ENCODE measurements around the gene TPGS1.

Gene TPGS1

DNA sequence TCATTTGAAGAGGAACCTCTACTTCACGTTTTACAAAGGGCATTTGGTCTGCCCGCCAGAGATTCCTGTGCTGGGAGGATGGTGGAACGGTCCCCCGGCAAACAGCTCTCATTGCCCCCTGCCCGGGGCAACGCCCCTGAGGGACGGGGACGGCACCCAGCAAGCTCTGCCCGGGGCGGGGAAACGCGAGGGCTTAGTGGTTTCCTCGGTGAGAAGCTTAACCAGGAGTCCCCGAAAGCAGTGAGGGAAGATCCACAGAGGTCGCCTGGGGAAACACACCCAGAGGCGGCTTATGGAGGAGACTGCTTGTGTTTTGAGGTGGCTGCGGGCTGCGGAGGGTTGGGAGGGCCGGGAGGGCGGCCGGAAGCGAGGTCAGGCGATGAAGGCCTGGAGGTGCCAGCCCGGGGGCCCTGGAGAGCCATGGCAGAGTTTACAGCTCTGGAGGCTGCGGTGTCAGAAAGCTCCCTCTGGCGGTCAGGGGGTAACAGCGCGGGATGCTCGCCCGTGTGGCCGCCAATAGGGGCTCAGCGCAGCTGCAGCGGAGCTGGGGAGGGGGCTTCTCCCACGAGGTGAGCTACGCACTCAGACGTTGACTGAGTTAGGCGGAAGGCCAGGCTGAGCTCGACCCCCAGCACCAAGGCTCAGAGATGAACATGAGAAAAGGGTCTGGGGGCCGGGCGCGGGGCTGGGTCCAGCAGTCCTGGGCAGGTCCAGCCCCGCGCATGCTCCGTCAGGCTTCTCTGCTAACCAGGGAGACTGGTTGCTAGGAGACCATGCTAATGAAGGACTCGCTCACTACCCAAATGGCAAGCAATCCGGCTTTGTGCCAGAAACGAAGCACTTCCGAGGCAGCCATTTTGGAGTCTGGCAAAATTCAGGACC, 652 bp upstream of the TPGS1 start:
- peaks cover 34% of the 10 kb centered on the region for H3K4me1 ChIP-seq (ENCODE audit: insufficient read depth, low read length, severe bottlenecking)

DNA sequence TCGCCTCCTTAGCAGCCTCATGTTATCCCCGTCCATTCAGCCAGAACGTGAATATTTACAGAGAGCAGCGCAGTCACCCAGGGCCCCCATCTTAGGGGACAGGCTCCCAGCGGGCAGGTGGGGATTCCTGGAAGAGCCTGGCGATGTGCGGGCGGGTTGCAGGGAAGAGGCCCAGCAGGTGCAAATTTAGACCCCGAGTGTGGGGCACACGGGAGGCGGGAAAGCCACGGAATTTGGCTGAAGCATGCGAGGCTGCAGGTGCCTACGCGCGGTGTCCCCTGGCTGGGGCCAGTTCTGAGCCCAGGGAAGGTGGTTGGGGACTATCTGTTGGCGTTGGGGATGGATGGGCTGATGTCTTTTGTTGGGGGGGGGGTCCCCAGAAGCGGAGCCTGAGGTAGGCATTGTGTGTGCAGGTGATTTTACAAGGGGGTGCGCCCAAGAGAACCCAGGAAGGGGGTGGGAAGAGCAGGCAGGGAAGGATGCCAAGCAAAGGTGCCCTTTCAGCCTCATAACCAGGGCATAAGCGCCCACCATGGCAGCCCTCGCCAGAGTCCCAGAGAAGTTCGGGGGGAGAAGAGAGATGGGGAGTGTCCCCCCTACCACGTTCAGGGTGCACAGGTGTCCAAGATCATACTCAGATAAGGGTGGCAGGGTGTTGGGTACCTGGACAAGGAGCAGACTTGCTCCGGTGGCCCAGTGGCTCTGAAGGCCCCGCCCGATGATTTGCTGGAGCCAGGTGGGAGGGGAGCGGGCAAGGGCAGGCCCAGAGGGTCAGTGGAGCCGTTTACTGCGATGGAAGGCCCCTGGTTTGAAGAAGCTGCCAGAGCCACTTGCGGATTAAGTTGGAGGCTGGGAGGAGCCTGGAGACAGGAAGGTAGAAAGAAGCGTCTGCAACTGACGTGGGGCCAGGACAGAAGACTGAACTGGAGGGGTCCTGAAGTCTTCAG, 1.2 kb downstream of the TPGS1 start:
- H3K4me3 ChIP-seq (ENCODE audit: low read depth, low read length, poor library complexity, severe bottlenecking) = peak overlapping the region; percentile 77
- H3K9me2 ChIP-seq (ENCODE audit: low read depth, low read length) = no peaks in the 10 kb centered on the region
- no peaks in the 10 kb centered on the region for H4K20me1 ChIP-seq (ENCODE audit: insufficient read depth, low read length)
- H3K27me3 ChIP-seq (ENCODE audit: insufficient read depth, low read length) = no peaks in the 10 kb centered on the region
- H3K36me3 ChIP-seq (ENCODE audit: insufficient read depth, low read length) = peaks cover 8% of the 10 kb centered on the region
- TF ChIP-seq, protein P1, sequence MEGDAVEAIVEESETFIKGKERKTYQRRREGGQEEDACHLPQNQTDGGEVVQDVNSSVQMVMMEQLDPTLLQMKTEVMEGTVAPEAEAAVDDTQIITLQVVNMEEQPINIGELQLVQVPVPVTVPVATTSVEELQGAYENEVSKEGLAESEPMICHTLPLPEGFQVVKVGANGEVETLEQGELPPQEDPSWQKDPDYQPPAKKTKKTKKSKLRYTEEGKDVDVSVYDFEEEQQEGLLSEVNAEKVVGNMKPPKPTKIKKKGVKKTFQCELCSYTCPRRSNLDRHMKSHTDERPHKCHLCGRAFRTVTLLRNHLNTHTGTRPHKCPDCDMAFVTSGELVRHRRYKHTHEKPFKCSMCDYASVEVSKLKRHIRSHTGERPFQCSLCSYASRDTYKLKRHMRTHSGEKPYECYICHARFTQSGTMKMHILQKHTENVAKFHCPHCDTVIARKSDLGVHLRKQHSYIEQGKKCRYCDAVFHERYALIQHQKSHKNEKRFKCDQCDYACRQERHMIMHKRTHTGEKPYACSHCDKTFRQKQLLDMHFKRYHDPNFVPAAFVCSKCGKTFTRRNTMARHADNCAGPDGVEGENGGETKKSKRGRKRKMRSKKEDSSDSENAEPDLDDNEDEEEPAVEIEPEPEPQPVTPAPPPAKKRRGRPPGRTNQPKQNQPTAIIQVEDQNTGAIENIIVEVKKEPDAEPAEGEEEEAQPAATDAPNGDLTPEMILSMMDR (IDR thresholded peaks at IDR 0.05; ENCODE audit: low read length) = no peak
- no peak for TF ChIP-seq EZH2 (IDR thresholded peaks at IDR 0.05; ENCODE audit: borderline replicate concordance, low read length)
- peak overlapping the region; percentile 84 for H3K9ac ChIP-seq (ENCODE audit: low read length)
- peaks cover 48% of the 10 kb centered on the region for H3K4me1 ChIP-seq (ENCODE audit: insufficient read depth, low read length, severe bottlenecking)
- H3K4me2 ChIP-seq (ENCODE audit: low read length) = peak overlapping the region; percentile 97
- no peak overlapping the region for H2AFZ ChIP-seq (ENCODE audit: low read length)
- no peaks in the 10 kb centered on the region for H3K9me3 ChIP-seq (ENCODE audit: low read length)
- H3F3A ChIP-seq (ENCODE audit: insufficient read depth, low read length) = no peaks in the 10 kb centered on the region
- no peaks in the 10 kb centered on the region for H3K79me2 ChIP-seq (ENCODE audit: insufficient read depth, low read length)
- no peak overlapping the region for H3K27ac ChIP-seq (ENCODE audit: low read depth, low read length, poor library complexity, severe bottlenecking)

More for the DNA sequence above, 652 bp upstream of the TPGS1 start:
- peaks cover 6% of the 10 kb centered on the region for H3K36me3 ChIP-seq (ENCODE audit: insufficient read depth, low read length)
- no peaks in the 10 kb centered on the region for H3K27me3 ChIP-seq (ENCODE audit: insufficient read depth, low read length)
- H3K4me3 ChIP-seq (ENCODE audit: low read depth, low read length, poor library complexity, severe bottlenecking) = peak overlapping the region; percentile 77
- no peaks in the 10 kb centered on the region for H3K9me2 ChIP-seq (ENCODE audit: low read depth, low read length)
- no peaks in the 10 kb centered on the region for H3K79me2 ChIP-seq (ENCODE audit: insufficient read depth, low read length)
- H3K9me3 ChIP-seq (ENCODE audit: low read length) = 0 out of 2 replicates have a peak, but pooled peaks cover 3% of the 10 kb centered on the region
- H4K20me1 ChIP-seq (ENCODE audit: insufficient read depth, low read length) = no peaks in the 10 kb centered on the region
- H3F3A ChIP-seq (ENCODE audit: insufficient read depth, low read length) = no peaks in the 10 kb centered on the region
- peak overlapping the region; percentile 84 for H3K9ac ChIP-seq (ENCODE audit: low read length)
- H3K4me2 ChIP-seq (ENCODE audit: low read length) = peak overlapping the region; percentile 97
- H2AFZ ChIP-seq (ENCODE audit: low read length) = 0 out of 2 replicates have a peak overlapping the region, but pooled peaks have one; percentile 83
- TF ChIP-seq EZH2 (IDR thresholded peaks at IDR 0.05; ENCODE audit: borderline replicate concordance, low read length) = no peak
- TF ChIP-seq, protein P1 (IDR thresholded peaks at IDR 0.05; ENCODE audit: low read length) = peak; percentile 93
- H3K27ac ChIP-seq (ENCODE audit: low read depth, low read length, poor library complexity, severe bottlenecking) = peak overlapping the region; percentile 74

DNA sequence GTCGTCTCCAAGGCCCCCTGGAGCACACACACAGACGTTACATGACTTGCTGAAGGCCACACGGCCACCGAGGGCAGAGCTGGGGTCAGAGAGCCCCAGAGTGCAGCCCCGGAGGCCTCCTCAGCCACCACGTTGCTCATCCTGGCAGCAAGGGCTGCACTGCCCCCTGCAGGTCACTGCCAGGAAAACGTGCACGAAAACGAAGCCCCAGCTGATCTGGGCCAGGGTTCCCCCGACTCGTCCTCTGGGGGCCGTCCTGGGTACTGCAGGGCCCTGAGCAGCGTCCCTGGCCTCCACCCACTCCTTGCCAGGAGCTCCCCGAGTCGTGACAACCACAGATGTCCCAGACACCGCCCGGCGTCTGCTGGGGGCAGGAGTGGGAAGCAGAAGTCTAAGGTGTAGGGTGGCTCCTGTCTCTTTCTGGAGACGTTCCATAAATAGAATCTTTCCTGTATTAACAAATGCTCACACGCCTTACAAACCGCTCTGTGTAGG, 3.4 kb downstream of the TPGS1 start:
- Histone ChIP-seq H3F3A (ENCODE audit: insufficient read depth, low read length) (no peaks in the 10 kb centered on the region), H3K4me1 (ENCODE audit: insufficient read depth, low read length, severe bottlenecking) (peaks cover 48% of the 10 kb centered on the region), H2AFZ (ENCODE audit: low read length) (no peak overlapping the region), H3K36me3 (ENCODE audit: insufficient read depth, low read length) (peaks cover 17% of the 10 kb centered on the region), H3K27me3 (ENCODE audit: insufficient read depth, low read length) (no peaks in the 10 kb centered on the region), H3K4me2 (ENCODE audit: low read length) (peak overlapping the region; percentile 61), H3K27ac (ENCODE audit: low read depth, low read length, poor library complexity, severe bottlenecking) (peak overlapping the region; percentile 93), H3K4me3 (ENCODE audit: low read depth, low read length, poor library complexity, severe bottlenecking) (peak overlapping the region; percentile 41), H3K9ac (ENCODE audit: low read length) (peak overlapping the region; percentile 50; the same call in 1 of the 2 replicates), H4K20me1 (ENCODE audit: insufficient read depth, low read length) (no peaks in the 10 kb centered on the region), H3K9me3 (ENCODE audit: low read length) (no peaks in the 10 kb centered on the region), H3K79me2 (ENCODE audit: insufficient read depth, low read length) (no peaks in the 10 kb centered on the region), H3K9me2 (ENCODE audit: low read depth, low read length) (no peaks in the 10 kb centered on the region)
- TF ChIP-seq, protein P1 (IDR thresholded peaks at IDR 0.05; ENCODE audit: low read length) = peak; percentile 99
- TF ChIP-seq EZH2 (IDR thresholded peaks at IDR 0.05; ENCODE audit: borderline replicate concordance, low read length) = no peak

Data from OCI-LY1 (cell line).